IPS DF 6.9 (cell line): Measurements from ENCODE around the gene CCR5AS.
"Not testable (repeated sequence)": the region's sequence is repeated elsewhere in the genome, so short reads cannot be mapped to it uniquely, and the experiment has no call there.

Experiments
- DNase-seq: peaks from one replicate; pipeline ENCODE4 v3.0.0-alpha.2; 2013; ENCODE audit warnings: low read depth, low spot score
- H3K27ac ChIP-seq: one replicate; pipeline ENCODE4 v1.5.1; 2013; ENCODE audit warnings: low read length, control low read depth
- H3K27me3 ChIP-seq: 2 replicates; pipeline ENCODE4 v1.6.1; 2013; ENCODE audit warnings: mild to moderate bottlenecking, low read length; ENCODE audit not compliant: control insufficient read depth, insufficient read depth
- H3K36me3 ChIP-seq: 2 replicates; pipeline ENCODE4 v1.6.1; 2013; ENCODE audit warnings: low read length; ENCODE audit not compliant: control insufficient read depth, insufficient read depth
- H3K4me1 ChIP-seq: 2 replicates; pipeline ENCODE4 v1.6.1; 2013; ENCODE audit warnings: low read length; ENCODE audit not compliant: control insufficient read depth, insufficient read depth
- H3K4me3 ChIP-seq: 2 replicates; pipeline ENCODE4 v1.5.1; 2013; ENCODE audit warnings: mild to moderate bottlenecking, low read length
- H3K9me3 ChIP-seq: 2 replicates; pipeline ENCODE4 v1.6.1; 2013; ENCODE audit warnings: low read length, inconsistent platforms; ENCODE audit not compliant: control insufficient read depth, insufficient read depth
- WGBS: extraction: QIAGEN DNeasy Blood & Tissue Kit; methylation state at CpG from one replicate; pipeline ENCODE4 v1.1.7; 2013; ENCODE audit warnings: mixed read lengths, missing lambda C conversion rate; ENCODE audit not compliant: insufficient read length, insufficient coverage; 5-methylcytosine and 5-hydroxymethylcytosine counted together

The CCR5AS gene

DNA sequence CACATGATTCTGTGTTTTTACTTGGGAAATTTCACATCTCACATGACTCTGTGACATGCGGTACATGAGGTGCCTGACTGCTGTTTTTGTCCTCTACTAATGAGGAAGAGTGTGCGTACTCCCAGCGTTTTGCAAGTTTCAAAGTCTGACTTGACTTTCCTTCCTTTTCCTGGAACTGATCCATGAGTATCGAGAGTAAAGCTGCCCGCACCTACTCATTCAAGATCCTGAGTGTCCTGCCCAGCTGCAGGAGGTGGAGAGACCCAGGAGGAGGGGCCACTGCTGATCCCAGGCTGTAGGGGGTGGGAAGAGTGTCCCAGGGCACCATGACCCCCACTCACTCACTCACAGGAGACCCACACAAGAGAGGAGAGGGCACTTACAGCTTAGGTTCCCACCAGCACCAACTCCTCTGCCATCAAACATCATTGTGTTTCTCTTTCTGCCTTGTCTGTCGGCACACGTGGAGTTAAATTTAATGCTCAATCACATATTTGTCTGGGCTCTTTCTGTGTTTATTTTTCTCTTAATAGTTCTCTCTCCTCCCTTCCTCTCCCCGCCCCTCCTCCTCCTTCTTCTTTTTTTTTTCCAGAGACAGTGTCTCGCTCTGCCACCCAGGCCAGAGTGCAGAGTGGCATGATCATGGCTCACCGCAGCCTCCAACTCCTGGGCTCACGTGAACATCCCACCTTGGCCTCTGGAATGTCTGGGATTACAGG is 1.4 kb downstream of the CCR5AS start:
- H3K36me3 ChIP-seq, result no peaks in the 10 kb centered on the region
- no peak overlapping the region for H3K4me3 ChIP-seq
- WGBS, result no CpG with 5 or more reads among the region's 11 CpGs
- H3K9me3 ChIP-seq, result no peaks in the 10 kb centered on the region
- H3K27me3 ChIP-seq, result no peaks in the 10 kb centered on the region
- DNase-seq, result no peak
- no peaks in the 10 kb centered on the region for H3K4me1 ChIP-seq
- no peak overlapping the region for H3K27ac ChIP-seq

DNA sequence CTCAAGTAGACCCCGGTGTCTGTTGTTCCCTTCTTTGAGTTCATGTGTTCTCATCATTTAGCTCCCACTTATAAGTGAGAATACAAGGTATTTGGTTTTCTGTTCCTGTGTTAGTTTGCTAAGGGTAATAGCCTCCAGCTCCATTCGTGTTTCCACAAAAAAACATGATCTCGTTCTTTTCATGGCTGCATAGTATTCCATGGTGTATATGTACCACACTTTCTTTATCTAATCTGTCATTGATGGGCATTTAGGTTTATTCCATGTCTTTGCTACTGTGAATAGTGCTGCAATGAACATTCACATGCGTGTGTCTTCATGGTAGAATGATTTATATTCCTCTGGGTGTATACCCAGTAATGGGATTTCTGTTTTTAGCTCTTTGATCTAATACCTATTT is 4.0 kb downstream of the CCR5AS start:
- not testable (repeated sequence) for H3K9me3 ChIP-seq, H3K4me3 ChIP-seq, H3K27ac ChIP-seq, H3K36me3 ChIP-seq, DNase-seq, H3K27me3 ChIP-seq, H3K4me1 ChIP-seq
- WGBS, result no CpG with 5 or more reads among the region's 4 CpGs

DNA sequence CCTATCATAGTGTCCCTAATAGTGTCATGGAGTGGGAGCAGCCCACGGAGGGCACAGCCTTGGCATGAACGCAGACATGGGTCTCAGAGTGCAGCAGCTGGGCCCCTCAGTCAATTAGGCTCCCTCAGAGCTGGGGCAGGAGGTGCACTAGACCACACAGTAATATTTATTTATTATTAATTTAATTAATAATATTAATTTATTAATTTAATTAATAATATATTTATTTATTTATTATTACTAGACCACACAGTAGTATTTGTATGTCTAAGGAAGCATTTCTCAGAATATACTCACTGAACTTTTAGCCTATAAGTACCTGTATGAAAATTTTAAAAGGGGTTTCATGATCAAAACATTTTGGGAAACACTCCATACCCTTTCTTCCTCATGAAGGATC is 5.3 kb downstream of the CCR5AS start:
- no peaks in the 10 kb centered on the region for H3K27me3 ChIP-seq
- WGBS, result no CpG with 5 or more reads among the region's 2 CpGs
- no peak overlapping the region for H3K4me3 ChIP-seq
- no peaks in the 10 kb centered on the region for H3K9me3 ChIP-seq
- H3K27ac ChIP-seq, result no peak overlapping the region
- no peak for DNase-seq
- no peaks in the 10 kb centered on the region for H3K4me1 ChIP-seq
- H3K36me3 ChIP-seq, result no peaks in the 10 kb centered on the region

DNA sequence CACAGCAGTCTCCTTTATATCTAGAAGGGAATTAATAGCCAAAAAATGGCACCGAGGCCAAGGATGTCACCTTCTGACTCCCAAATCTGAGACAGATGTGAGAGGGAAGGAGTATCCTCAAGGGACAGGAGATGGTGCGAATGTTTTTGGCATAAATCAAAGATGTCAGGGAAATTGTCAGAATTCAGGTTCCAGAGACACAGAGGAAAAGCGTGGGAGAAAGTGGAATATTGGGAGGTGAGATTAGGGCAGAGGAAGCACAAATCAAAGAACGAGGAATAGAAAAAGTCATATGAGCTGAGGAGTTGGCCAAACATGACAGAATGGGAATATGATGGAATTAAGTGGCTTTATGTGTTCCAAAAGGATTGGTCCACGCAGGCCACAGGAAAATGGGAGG is 6.0 kb downstream of the CCR5AS start:
- WGBS, result 100% methylated on average over 1 of the region's 5 CpGs
- Histone ChIP-seq H3K4me1 (no peaks in the 10 kb centered on the region), H3K27me3 (no peaks in the 10 kb centered on the region), H3K4me3 (no peak overlapping the region), H3K27ac (no peak overlapping the region), H3K9me3 (no peaks in the 10 kb centered on the region), H3K36me3 (no peaks in the 10 kb centered on the region)
- no peak for DNase-seq

DNA sequence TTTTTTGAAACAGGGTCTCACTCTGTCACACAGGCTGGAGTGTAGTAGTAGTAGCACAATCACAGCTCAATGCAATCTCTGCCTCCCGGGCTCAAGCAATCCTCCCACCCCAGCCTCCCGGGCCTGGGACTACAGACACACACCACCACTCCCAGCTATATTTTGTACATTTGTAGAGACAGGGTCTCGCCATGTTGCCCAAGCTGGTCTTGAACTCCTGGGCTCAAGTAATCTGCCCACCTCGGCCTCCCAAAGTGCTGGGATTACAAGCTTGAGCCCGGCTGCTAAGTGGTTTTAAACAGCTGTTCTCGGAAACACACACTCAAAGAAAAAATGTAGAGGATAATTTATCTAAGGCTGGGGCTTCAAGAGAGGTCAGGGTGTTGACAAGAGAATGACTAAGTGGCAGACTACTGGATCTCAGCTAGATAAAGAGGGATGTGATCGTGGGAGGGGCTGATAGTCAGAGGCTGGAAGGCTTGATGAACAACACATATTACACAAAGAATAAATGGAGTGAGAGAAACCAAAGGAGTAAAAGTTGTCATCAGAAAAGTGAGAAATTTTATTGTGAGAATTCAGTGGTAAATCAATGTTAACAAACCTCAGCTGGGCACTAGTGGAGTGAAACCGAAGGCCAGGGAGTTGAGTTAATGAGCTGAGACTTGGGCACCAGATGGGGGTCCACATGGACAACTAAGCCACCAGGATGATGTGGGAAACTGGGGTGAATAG is 6.7 kb downstream of the CCR5AS start:
- no peaks in the 10 kb centered on the region for H3K9me3 ChIP-seq
- no CpG with 5 or more reads among the region's 8 CpGs for WGBS
- H3K36me3 ChIP-seq, result no peaks in the 10 kb centered on the region
- DNase-seq, result no peak
- H3K4me1 ChIP-seq, result no peaks in the 10 kb centered on the region
- no peaks in the 10 kb centered on the region for H3K27me3 ChIP-seq
- H3K4me3 ChIP-seq, result no peak overlapping the region
- no peak overlapping the region for H3K27ac ChIP-seq

DNA sequence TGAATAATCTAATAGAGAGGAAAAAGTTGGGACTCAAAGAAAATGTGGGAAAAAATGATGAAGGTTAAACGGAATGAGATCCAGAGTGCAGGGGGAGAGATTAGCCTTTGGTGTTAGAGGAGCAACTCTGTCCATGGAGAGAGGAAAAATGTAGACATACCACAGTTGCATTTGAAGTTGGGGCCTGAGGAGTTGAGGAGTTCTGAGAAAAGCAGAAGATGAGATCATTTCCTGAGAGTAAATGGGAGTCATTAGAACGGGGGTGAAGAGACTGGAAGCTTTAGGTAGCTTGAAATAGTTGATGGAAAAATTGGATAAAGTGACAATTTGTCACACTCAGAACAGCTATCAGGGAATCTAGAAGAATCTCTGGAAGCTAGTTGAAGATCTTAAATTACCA is 7.3 kb downstream of the CCR5AS start:
- Histone ChIP-seq H3K27ac (no peak overlapping the region), H3K9me3 (no peaks in the 10 kb centered on the region), H3K4me3 (no peak overlapping the region), H3K4me1 (no peaks in the 10 kb centered on the region), H3K27me3 (no peaks in the 10 kb centered on the region), H3K36me3 (no peaks in the 10 kb centered on the region)
- 100% methylated on average over 1 of the region's 2 CpGs for WGBS
- DNase-seq, result no peak

DNA sequence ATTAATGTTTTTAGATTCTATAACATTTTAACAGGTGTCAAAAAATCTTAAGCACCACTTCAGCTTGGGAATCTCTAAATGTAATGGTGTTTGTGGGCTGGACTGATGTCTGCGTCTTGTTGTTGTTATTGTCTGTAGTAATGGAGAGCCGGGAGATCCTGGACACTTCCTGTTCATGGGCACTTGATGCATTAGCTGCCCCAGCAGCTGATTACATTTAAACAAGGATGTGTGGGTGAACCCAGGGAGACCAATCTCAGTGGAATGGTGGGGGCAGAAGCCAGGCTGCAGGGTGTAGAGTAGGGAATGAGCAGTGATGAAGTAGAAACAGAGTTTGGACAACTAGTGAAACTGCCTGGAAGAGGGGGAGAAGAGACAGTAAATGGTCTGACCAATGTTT is 7.8 kb downstream of the CCR5AS start:
- Histone ChIP-seq H3K9me3 (no peaks in the 10 kb centered on the region), H3K4me1 (no peaks in the 10 kb centered on the region), H3K4me3 (no peak overlapping the region), H3K27me3 (no peaks in the 10 kb centered on the region), H3K27ac (no peak overlapping the region), H3K36me3 (no peaks in the 10 kb centered on the region)
- no CpG with 5 or more reads among the region's 2 CpGs for WGBS
- DNase-seq, result no peak

DNA sequence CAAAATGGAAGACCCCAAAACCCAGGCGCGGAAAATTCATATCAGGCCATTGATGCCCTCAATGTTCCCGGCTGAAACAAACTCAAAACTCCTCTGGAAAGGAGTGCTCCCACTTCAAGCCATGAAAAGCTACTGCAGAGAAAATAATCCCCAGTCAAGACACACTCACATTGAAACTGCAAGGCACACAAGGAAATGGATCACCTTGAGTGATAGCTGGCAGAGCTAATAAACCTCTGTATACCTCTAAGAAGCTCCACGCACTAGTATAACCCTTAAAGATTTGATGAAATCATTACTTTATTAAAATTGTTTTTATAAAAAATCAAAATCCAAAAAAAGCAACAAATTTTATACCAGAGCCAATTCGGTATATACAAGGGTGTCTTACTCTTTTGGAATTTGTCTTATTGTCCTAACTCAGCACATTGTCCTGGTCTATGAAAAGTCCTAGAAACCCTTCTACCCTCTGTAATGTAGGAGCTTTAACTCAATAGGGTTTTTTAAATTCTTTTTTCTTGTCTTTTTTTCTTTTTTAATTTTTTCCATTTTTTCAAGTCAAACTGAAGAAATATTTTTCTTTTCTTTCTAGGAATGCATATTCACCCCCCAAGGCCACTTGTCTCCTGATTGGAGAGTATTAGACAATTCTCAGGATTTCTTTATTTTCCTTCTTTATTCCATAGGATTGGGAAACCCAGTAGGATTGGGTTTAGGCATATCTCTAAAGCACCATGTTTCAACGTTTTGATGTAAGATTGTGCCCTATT is 8.5 kb downstream of the CCR5AS start:
- no peak for DNase-seq
- no peak overlapping the region for H3K4me3 ChIP-seq
- H3K9me3 ChIP-seq, result no peaks in the 10 kb centered on the region
- no peak overlapping the region for H3K27ac ChIP-seq
- no CpG with 5 or more reads among the region's 6 CpGs for WGBS
- no peaks in the 10 kb centered on the region for H3K4me1 ChIP-seq
- no peaks in the 10 kb centered on the region for H3K36me3 ChIP-seq
- no peaks in the 10 kb centered on the region for H3K27me3 ChIP-seq

DNA sequence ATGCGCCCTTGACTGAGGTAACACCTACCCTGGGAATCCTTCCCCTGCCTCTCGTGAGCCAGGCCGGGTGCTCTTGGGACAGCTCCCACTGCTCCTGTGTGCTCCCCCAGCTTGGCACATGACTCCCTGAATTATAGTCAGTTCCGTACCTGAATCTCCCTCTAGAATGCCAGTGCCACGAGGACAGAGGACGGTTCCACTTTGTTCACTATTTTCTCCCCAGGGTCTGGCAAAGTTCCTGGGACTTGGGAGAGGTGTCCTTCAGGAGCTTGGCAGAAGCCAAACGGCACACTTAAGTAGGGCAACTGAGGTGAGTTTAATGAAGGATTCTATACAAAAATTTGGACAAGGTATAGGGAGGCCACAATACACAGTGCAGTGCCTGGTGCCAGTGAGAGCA is 9.8 kb downstream of the CCR5AS start:
- WGBS, result no CpG with 5 or more reads among the region's 7 CpGs
- H3K27me3 ChIP-seq, result no peaks in the 10 kb centered on the region
- no peaks in the 10 kb centered on the region for H3K4me1 ChIP-seq
- H3K27ac ChIP-seq, result no peak overlapping the region
- no peak for DNase-seq
- no peaks in the 10 kb centered on the region for H3K36me3 ChIP-seq
- no peaks in the 10 kb centered on the region for H3K9me3 ChIP-seq
- no peak overlapping the region for H3K4me3 ChIP-seq

DNA sequence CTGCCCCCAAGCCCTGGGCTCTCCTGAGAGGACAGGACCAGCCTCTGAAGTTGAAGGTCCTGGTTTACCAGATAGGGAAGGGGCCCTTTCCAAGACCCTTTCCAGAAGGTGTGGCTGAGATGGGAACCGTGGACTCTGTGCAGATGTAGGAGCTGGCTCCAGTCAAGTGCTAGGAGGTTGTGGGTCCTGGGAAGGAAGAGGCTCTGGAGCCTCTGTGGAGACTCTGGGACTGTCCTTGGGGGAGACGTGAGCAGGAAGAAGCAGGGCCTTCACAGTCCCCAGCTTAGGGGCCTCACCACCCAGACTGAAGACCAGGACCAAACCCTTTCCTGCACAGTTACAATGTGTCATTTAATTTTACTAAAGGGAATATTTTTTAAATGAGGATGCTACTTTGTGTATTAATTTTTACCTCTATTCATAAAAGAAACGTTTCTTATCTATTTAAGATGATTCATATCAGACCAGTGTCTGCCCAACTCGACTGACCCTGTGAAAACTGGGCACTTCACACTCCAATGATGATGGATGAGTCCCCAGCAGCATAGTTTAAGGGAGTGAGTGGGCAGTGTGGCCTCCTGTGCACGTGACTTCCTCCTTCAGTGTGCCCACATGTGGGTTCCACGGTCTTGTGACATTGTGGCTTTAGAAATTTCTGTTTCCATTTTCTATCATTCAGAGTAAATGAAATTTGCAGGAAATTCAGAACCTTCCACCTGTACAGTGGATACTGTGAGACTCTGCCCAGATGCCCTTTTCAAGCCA is 10.9 kb downstream of the CCR5AS start:
- WGBS, result no CpG with 5 or more reads among the region's 6 CpGs
- H3K9me3 ChIP-seq, result no peaks in the 10 kb centered on the region
- H3K27me3 ChIP-seq, result no peaks in the 10 kb centered on the region
- H3K27ac ChIP-seq, result no peak overlapping the region
- DNase-seq, result no peak
- H3K4me3 ChIP-seq, result no peak overlapping the region
- no peaks in the 10 kb centered on the region for H3K36me3 ChIP-seq
- no peaks in the 10 kb centered on the region for H3K4me1 ChIP-seq
